SK-N-SH treated with all-trans-retinoic acid at 6 μM for 48 hours (cell line): ENCODE results near the gene TCF12.

Source experiments
- ATAC-seq: fragments of 200-7000 bp; cut with Tn5 transposase; 3 replicates; pipeline ENCODE4 v1.9.1; 2020; ENCODE audit warnings: mild to moderate bottlenecking, moderate library complexity
- ARNTL ChIP-seq: fragments of 450-650 bp; formaldehyde crosslinking; IDR thresholded peaks from 2 replicates; pipeline ENCODE4 v1.5.0; 2020; ENCODE audit warnings: low read depth, mild to moderate bottlenecking, moderate library complexity, borderline replicate concordance
- BACH2 ChIP-seq: fragments of 250-450 bp; sonication (Bioruptor Pico); IDR thresholded peaks from 2 replicates; pipeline ENCODE4 v1.9.0; 2021; ENCODE audit warnings: mild to moderate bottlenecking, borderline replicate concordance
- CSDC2 ChIP-seq: fragments of 250-450 bp; sonication (Bioruptor Pico); IDR thresholded peaks from 2 replicates; pipeline ENCODE4 v1.5.0; 2020; ENCODE audit warnings: mild to moderate bottlenecking, moderate library complexity
- ESRRG ChIP-seq: fragments of 250-450 bp; sonication (Bioruptor Pico); IDR thresholded peaks from 2 replicates; pipeline ENCODE4 v1.6.1; 2021; ENCODE audit warnings: mild to moderate bottlenecking
- GLIS3 ChIP-seq: fragments of 250-450 bp; sonication (Bioruptor Pico); IDR thresholded peaks from 2 replicates; pipeline ENCODE4 v1.5.0; 2020; ENCODE audit warnings: mild to moderate bottlenecking, moderate library complexity
- ISL1 ChIP-seq: fragments of 250-450 bp; sonication (Bioruptor Pico); IDR thresholded peaks from 2 replicates; pipeline ENCODE4 v2.1.2; 2022; ENCODE audit warnings: mild to moderate bottlenecking, moderate library complexity
- OSR1 ChIP-seq: fragments of 250-450 bp; sonication (Bioruptor Pico); IDR thresholded peaks from 2 replicates; pipeline ENCODE4 v1.8.0; 2022; ENCODE audit warnings: moderate library complexity, mild to moderate bottlenecking, inconsistent platforms
- PATZ1 ChIP-seq: fragments of 250-450 bp; sonication (Bioruptor Pico); IDR thresholded peaks from 2 replicates; pipeline ENCODE4 v1.8.0; 2020; ENCODE audit warnings: mild to moderate bottlenecking, moderate library complexity, borderline replicate concordance
- PPARA ChIP-seq: fragments of 250-450 bp; sonication (Bioruptor Pico); IDR thresholded peaks from 2 replicates; pipeline ENCODE4 v1.5.0; 2020; ENCODE audit warnings: mild to moderate bottlenecking, borderline replicate concordance
- RARB ChIP-seq: fragments of 250-450 bp; sonication (Bioruptor Pico); IDR thresholded peaks from 2 replicates; pipeline ENCODE4 v1.8.0; 2021; ENCODE audit warnings: mild to moderate bottlenecking, moderate library complexity
- SNAI2 ChIP-seq: fragments of 250-450 bp; sonication (Bioruptor Pico); IDR thresholded peaks from 2 replicates; pipeline ENCODE4 v1.5.0; 2020; ENCODE audit warnings: mild to moderate bottlenecking, moderate library complexity
- TCF4 ChIP-seq: fragments of 250-450 bp; sonication (Bioruptor Pico); IDR thresholded peaks from 2 replicates; pipeline ENCODE4 v1.8.0; 2021; ENCODE audit warnings: mild to moderate bottlenecking, moderate library complexity, borderline replicate concordance
- TOX ChIP-seq: fragments of 250-450 bp; sonication (Bioruptor Pico); IDR thresholded peaks from 2 replicates; pipeline ENCODE4 v1.8.0; 2021; ENCODE audit warnings: mild to moderate bottlenecking, moderate library complexity, borderline replicate concordance
- ZC3H10 ChIP-seq: fragments of 250-450 bp; sonication (Bioruptor Pico); IDR thresholded peaks from 2 replicates; pipeline ENCODE4 v1.5.1; 2021; ENCODE audit warnings: mild to moderate bottlenecking, moderate library complexity
- ZFP3 ChIP-seq: fragments of 250-450 bp; sonication (Bioruptor Pico); IDR thresholded peaks from 2 replicates; pipeline ENCODE4 v1.5.0; 2020; ENCODE audit warnings: mild to moderate bottlenecking, moderate library complexity
- ZFP30 ChIP-seq: fragments of 450-650 bp; formaldehyde crosslinking; IDR thresholded peaks from 2 replicates; pipeline ENCODE4 v1.5.0; 2022; ENCODE audit warnings: mild to moderate bottlenecking, moderate library complexity
- ZNF565 ChIP-seq: fragments of 450-650 bp; formaldehyde crosslinking; conservative IDR thresholded peaks from 2 replicates; pipeline ENCODE4 v1.5.0; 2020; ENCODE audit warnings: low read depth, mild to moderate bottlenecking, moderate library complexity
- ZNF70 ChIP-seq: fragments of 450-650 bp; formaldehyde crosslinking; IDR thresholded peaks from 2 replicates; pipeline ENCODE4 v1.5.0; 2020; ENCODE audit warnings: mild to moderate bottlenecking, moderate library complexity
- ZNF8 ChIP-seq: fragments of 450-650 bp; formaldehyde crosslinking; IDR thresholded peaks from 2 replicates; pipeline ENCODE4 v1.5.0; 2020; ENCODE audit warnings: mild to moderate bottlenecking, moderate library complexity
- TF ChIP-seq, protein P1 (sequence below): fragments of 250-450 bp; sonication (Bioruptor Pico); IDR thresholded peaks from 2 replicates; pipeline ENCODE4 v1.5.1; 2020; ENCODE audit warnings: low read depth, mild to moderate bottlenecking, moderate library complexity

The TCF12 gene

DNA sequence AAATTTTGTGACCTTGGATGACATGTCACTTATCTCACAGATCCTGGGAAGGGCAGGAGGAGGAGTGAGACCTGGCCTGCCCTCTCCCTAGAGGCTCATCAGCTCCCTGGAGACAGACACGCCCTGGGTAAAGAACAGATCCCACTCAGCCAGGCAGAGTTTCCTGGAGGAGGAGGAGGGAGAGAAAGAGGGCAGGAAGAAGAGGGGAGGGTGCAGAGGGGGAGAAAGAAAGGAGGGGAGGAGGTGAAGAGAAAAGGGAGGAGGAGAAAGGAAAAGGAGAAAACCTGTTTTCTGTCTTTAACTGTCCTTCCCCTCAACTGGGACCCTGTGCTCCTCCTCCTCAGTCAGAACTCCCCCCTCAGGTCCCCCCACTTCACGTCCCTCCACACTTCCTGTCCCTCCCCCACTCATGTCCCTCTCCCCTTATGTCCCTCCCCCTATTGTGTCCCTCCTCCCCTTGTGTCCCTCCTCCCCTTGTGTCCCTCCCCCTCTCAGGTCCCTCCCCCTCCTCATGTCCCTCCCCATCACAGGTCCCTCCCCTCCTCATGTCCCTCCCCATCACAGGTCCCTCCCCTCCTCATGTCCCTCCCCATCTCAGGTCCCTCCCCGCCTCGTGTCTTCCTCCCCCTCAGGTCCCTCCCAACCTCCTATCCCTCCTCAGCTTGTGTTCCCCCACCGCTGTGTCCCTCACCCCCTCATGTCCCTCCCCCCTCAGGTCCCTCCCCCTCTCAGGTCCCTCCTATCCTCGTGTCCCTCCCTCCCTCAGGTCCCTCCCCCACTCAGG is 405.6 kb downstream of the TCF12 start (continued):
- TF ChIP-seq ARNTL (CRISPR knock-in tag) = no peak
- no peak for TF ChIP-seq ISL1
- TF ChIP-seq CSDC2 (CRISPR knock-in tag) = no peak
- no peak for TF ChIP-seq GLIS3 (CRISPR knock-in tag)
- TF ChIP-seq ZC3H10 (CRISPR knock-in tag) = no peak
- TF ChIP-seq SNAI2 (CRISPR knock-in tag) = no peak

DNA sequence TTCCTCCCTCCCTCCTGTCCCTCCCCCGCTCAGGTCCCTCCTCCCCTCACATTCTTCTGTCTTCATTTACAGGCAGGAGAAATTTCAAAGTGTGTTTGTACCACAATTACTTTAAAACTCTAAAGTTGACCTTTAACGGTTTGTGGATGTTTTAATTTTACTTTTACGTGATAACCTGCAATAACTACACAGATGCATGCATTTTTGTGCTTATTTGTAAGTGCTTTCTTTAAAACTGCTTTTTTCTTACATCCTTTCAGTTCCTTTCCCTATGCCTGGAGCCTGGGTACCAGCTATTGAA is 406.1 kb downstream of the TCF12 start:
- no peak for ATAC-seq
- TF ChIP-seq ESRRG = no peak
- TF ChIP-seq SNAI2 (CRISPR knock-in tag) = no peak
- no peak for TF ChIP-seq OSR1 (CRISPR knock-in tag)
- no peak for TF ChIP-seq ZNF70
- TF ChIP-seq BACH2 (CRISPR knock-in tag) = no peak
- TF ChIP-seq PPARA (CRISPR knock-in tag) = no peak
- no peak for TF ChIP-seq CSDC2 (CRISPR knock-in tag)
- no peak for TF ChIP-seq ISL1
- no peak for TF ChIP-seq RARB
- no peak for TF ChIP-seq ZNF8 (CRISPR knock-in tag)
- TF ChIP-seq ARNTL (CRISPR knock-in tag) = no peak
- TF ChIP-seq TOX (CRISPR knock-in tag) = no peak
- TF ChIP-seq ZFP30 (CRISPR knock-in tag) = no peak
- no peak for TF ChIP-seq GLIS3 (CRISPR knock-in tag)
- no peak for TF ChIP-seq ZFP3 (CRISPR knock-in tag)

GRCh38 chr15:57324944-57325679 is 406.7 kb downstream of the TCF12 start:
- no peak for ATAC-seq
- TF ChIP-seq ZFP30 (CRISPR knock-in tag) (no peak), BACH2 (CRISPR knock-in tag) (no peak), OSR1 (CRISPR knock-in tag) (no peak)

- no peak for TF ChIP-seq TOX (CRISPR knock-in tag)
- no peak for TF ChIP-seq ZNF8 (CRISPR knock-in tag)
- no peak for TF ChIP-seq ZNF565 (CRISPR knock-in tag)
- TF ChIP-seq TCF4 = no peak
- TF ChIP-seq BACH2 (CRISPR knock-in tag) = no peak
- no peak for TF ChIP-seq PATZ1
- TF ChIP-seq ISL1 = no peak
- no peak for TF ChIP-seq ZNF70
- no peak for TF ChIP-seq ESRRG
- TF ChIP-seq, all 23 proteins: peak for 0
- ATAC-seq = no peak
These were observed 407.8 kb downstream of the TCF12 start for GRCh38 chr15:57326196-57326595.

GRCh38 chr15:57327985-57328471 is 409.6 kb downstream of the TCF12 start:
- ATAC-seq = peak; percentile 83
- TF ChIP-seq ISL1 (peak; percentile 93), ZC3H10 (CRISPR knock-in tag) (peak; percentile 56; the same call in 1 of the 2 replicates), ZFP3 (CRISPR knock-in tag) (no peak), PATZ1 (peak; percentile 78; the same call in 1 of the 2 replicates), TOX (CRISPR knock-in tag) (peak; percentile 70), TCF4 (no peak)
- TF ChIP-seq, protein P1, sequence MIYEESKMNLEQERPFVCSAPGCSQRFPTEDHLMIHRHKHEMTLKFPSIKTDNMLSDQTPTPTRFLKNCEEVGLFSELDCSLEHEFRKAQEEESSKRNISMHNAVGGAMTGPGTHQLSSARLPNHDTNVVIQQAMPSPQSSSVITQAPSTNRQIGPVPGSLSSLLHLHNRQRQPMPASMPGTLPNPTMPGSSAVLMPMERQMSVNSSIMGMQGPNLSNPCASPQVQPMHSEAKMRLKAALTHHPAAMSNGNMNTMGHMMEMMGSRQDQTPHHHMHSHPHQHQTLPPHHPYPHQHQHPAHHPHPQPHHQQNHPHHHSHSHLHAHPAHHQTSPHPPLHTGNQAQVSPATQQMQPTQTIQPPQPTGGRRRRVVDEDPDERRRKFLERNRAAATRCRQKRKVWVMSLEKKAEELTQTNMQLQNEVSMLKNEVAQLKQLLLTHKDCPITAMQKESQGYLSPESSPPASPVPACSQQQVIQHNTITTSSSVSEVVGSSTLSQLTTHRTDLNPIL (CRISPR knock-in tag) = peak; percentile 65; the same call in 1 of the 2 replicates
